Measurements from ENCODE around the gene RAB5A.
"Not testable (repeated sequence)": the region's sequence is repeated elsewhere in the genome, so short reads cannot be mapped to it uniquely, and the experiment has no call there.

RAB5A gene, protein sequence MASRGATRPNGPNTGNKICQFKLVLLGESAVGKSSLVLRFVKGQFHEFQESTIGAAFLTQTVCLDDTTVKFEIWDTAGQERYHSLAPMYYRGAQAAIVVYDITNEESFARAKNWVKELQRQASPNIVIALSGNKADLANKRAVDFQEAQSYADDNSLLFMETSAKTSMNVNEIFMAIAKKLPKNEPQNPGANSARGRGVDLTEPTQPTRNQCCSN

DNA sequence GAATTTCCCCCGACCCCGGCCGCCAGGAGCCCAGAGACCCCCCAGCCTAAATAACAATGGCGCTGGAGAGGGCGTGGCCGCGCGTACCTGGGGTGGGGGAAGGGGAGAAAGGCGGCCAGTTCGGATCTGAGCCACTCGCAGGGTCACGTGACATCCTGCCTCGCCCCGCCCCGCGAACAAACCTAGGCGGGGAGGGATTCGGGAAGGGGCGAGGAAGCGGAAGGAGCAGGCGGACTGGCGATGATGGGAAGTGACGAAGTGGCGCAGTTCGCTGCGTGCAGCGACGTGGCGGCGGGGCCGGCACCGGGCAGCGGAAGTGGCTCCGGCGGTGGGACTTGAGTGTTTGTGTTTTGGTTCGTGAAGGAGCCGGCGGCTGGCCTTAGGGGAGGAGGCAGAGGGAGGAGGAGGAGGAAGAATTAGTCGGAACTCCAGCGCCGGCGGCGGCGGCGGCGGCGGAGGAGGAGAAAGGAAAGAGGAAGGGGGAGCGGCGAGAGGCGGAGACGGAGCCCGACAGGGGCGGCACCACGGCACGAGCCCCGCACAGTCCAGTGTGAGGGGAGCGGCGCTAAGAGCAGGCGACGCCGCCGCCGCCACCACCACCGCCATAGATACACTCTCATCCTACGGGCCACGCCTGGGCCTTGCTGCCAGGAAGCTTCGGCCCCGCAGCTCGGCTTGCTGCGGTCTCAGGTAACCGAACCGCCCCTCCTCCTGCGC lies at the start of gene RAB5A:
Gene RAB5A, plus strand, starts transcription at position 266 of the 717 bp plus-strand sequence. CDS start 3,802 bp downstream, outside the sequence.
- DNase-seq (ENCODE audit: insufficient read length, low spot score) (peak; percentile 87), FAIRE-seq (peak; percentile 99)

DNA sequence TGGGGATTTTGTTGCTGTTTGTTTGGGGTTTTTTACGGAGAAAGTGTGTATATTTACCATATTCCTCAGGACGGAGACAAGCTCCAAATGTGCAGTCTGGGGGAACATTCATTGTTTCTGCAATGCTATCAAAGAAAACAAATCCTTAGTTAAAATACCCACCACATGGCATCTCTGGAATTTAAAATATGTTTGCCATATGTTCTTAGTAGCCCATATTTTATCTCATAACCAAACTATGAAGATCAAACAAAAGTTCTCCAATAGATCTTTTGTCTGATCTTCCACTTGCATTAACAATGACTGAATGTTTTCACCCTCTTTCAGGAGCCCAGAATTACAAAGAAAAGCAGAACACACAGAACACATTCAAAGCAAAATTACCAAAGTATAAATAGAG lies 48.2 kb upstream of the RAB5A start:
- DNase-seq (ENCODE audit: insufficient read length, low spot score) (no peak), FAIRE-seq (no peak)

DNA sequence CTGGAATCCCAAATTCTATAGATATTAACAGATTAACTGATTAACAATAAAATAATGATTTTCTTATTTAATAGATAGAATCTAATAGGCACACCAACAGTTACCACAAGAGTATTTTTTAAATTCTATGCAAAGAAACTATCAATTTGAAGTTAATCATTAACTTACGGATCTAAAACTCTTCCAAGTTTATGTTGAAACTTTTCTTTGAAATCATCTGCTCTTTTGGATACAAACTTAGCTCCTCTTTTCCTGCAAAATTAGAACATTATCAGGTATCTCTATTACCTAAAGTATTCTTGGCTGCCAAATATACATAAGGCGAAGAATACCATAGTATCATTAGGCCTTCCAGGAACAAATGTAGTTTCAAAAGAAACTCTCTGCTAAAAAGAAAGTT lies 47.6 kb upstream of the RAB5A start:
- DNase-seq (ENCODE audit: insufficient read length, low spot score) = no peak
- no peak for FAIRE-seq

DNA sequence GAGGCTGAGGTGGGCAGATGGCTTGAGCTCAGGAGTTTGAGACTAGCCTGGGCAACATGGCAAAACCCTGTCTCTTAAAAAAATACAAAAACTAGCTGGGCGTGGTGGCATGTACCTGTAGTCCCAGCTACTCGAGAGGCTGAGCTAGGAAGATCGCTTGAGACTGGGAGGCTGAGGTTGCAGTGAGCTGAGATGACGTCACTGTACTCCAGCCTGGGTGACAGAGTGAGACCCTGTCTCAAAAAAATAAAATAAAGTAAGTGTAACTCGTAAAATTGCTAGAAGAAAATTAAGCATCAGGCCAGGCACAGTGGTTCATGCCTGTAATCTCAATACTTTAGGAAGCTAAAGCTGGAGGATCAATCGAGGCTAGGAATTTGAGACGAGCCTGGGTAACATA lies 47.1 kb upstream of the RAB5A start:
- not testable (repeated sequence) for FAIRE-seq; DNase-seq (ENCODE audit: insufficient read length, low spot score)

DNA sequence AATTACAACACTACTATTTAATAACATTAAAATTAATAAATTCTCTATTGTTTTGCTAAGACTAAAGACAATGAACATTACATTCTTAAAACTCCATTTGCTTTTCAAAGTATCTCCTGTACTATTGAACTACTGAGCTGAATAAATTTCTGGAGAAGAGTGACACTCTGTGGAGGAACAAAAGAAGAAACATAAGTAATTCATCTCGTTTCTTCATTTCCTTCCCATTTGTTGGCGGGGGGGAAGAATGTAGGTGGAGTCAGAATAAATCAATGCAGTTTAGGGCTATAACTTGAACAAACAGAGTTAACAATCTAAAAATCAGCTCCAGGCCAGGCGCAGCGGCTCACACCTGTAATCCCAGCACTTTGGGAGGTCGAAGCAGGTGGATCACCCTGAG lies 45.6 kb upstream of the RAB5A start:
- no peak for DNase-seq (ENCODE audit: insufficient read length, low spot score)
- FAIRE-seq = no peak

DNA sequence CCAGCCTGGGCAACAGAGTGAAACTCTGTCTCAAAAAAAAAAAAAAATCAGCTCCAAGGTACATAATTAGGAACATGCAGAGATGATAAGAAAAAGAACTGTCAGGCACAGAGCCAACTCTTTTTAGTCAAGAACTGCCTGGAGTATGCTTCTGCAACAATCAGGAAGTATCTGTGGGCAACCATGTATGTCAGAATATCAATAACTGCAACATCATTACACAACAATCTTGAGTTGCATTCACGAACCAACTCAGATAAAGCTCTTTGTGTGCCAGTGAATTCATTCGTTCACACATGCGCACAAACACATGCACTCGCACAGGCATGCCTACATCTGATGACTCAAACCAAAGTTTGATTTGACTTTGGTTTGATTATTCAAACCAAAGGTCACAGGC lies 45.0 kb upstream of the RAB5A start:
- no peak for FAIRE-seq

DNA sequence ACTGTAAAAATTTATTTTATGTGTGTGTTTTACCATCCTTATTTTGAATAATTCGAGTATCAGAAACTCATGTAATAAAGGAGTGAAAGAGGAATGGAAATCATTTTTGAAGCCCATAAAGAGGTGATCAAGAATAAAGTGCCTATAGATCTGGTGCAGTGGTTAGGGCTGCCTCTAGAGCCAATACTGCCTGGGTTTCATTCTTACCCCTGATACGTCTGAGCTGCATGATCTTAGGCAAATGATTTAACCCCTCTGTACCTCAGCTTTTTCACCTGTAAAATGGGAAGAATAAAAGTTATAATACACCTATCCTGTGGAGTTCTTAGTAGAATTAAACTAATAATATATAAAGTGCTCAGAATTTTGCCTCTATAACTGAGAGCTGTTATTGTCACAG lies 43.2 kb upstream of the RAB5A start:
- FAIRE-seq = no peak
- no peak for DNase-seq (ENCODE audit: insufficient read length, low spot score)

More for the DNA sequence above, 45.0 kb upstream of the RAB5A start:
- DNase-seq (ENCODE audit: insufficient read length, low spot score) = no peak

DNA sequence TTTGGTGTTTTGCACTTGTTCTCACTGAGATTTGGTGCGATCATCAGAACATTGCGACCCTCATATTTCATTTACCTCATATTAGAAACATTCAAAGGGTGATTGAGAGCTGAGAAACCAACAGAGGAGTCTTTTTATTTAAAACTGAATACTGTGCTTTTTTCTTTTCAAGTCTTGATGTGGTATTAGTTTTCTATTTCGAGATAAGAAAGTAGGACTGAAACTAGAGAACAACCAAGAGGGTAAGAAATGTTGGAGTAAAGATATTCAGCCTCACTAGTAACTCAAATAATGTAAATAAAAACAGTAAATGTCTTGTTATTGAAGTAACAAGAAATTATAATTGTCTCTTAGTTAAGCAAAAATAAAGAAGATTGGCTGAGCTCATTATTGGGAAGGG lies 39.4 kb upstream of the RAB5A start:
- FAIRE-seq (no peak), DNase-seq (ENCODE audit: insufficient read length, low spot score) (no peak)

DNA sequence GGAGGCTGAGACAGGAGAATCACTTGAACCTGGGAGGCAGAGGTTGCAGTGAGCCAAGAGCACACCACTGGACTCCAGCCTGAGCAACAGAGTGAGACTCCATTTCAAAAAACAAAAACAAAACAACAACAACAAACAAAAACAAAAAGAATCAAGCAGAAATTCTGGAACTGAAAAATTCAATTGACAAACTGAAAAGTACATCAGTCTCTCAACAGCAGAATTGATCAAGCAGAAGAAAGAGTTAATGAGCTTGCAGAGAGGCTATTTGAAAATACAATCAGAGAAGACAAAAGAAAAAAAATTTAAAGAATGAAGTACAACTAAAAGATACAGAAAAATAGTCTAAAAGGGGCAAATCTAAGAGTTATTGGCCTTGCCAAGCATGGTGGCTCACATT lies 35.4 kb upstream of the RAB5A start:
- FAIRE-seq = no peak
- no peak for DNase-seq (ENCODE audit: insufficient read length, low spot score)

DNA sequence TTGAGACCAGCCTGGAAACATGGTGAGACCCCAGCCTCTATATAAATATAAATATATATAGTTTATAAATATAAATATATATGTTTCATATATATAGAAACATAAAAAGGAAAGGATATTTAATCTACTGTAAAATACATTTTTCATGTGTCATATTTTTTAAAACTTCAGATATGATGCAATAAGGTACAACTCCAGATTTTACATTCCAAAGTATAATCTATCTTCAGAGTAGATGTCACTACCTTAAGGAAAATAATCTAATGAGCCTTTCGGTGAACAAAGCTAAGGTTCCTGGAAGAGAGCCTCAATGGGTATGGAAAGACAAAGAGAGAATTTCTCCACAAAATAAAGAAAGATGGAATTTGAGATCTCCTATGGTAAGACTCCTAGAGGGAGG lies 29.7 kb upstream of the RAB5A start:
- FAIRE-seq (no peak), DNase-seq (ENCODE audit: insufficient read length, low spot score) (no peak)

DNA sequence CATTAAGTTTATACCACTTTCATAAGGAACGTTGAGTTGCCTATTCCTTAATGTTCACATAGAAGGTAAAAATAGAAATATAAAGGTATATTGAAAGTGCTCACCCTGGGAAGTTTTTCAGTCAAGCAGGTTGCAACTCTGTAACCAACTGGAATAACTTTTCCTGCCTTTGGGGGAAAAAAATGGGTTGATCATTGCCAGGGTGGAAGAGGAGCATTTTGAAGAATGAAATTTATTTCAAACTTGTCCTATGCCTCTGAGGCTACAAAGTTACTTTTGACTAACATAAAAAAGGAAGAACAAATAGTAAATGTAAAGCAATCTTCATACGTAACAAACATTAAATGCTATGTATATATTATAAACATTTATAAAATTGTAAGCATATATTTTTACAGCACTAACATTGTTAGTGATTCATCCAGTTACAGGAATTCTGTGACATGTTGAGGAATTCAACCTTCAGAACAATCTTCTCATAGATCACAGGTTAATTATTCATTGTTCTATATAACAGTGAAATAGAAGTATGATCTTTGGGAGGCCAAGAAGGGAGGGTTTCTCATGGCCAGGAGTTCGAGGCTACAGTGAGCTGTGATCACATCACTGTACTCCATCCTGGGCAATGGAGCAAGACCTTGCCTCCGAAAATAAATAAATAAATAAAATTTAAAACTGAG lies 26.4 kb upstream of the RAB5A start:
- DNase-seq (ENCODE audit: insufficient read length, low spot score) = no peak
- FAIRE-seq = no peak

DNA sequence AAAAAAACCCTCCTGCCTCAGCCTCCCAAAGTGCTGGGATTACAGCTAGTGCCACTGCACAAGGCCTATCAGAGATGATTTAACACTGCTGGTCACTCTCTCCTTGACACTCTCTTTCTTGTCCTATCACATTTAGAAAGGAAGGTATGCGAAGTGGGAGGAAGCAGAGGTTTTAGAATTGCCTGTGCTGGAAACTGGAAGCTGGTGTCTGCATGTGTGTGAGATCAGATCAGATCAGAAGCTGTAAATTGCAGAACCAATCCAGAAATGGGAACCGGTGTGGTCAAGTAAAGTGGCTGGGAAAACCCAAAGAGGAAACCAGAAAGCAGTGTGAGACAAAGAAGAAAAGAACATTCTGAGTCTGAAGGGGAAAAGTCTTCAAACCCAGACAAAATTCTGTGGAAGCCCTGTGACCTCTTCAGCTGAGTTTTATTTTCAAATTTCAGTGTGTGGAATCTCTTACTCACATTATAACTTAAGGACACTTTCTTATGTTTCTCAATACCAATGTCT lies 15.7 kb upstream of the RAB5A start:
- FAIRE-seq (peak; percentile 79), DNase-seq (ENCODE audit: insufficient read length, low spot score) (peak; percentile 13)

DNA sequence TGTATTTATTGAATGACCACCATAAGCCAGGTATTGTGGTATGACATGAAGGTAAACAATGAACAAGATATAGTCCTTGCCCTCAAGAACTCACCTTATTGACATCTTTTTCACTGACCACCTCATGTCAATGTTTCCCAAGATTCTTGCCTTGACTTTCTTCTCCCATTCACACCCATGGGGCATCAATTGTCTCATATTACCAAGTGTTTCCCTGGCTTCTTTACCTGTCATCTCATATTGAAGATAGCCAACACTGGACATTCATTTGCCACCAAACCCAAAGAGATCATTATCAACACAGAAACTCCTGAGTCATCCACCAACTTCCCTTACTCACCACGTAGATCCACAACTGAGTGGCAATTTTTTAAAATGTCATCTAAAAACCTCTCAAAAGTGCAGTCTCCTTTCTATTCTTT lies 15.1 kb upstream of the RAB5A start:
- DNase-seq (ENCODE audit: insufficient read length, low spot score) (no peak), FAIRE-seq (no peak)

DNA sequence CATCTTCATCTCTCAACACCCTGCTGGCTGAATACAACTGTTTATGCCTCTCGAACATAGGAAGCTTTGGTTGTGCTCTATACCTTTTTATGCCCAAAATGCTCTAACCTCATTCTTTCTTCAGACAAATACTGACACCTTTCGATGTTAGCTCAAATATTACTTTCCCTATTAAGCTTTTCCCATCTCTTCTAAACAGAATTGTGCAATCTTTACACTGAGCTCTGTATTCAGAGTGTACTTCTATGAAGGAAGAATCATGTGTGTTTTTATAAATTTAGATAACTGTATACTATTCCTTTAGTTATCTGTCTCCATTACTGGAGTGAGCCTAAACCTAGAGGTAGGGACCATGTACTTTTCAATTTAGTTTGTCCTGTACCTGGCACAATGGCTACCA lies 14.5 kb upstream of the RAB5A start:
- DNase-seq (ENCODE audit: insufficient read length, low spot score) (no peak), FAIRE-seq (no peak)

DNA sequence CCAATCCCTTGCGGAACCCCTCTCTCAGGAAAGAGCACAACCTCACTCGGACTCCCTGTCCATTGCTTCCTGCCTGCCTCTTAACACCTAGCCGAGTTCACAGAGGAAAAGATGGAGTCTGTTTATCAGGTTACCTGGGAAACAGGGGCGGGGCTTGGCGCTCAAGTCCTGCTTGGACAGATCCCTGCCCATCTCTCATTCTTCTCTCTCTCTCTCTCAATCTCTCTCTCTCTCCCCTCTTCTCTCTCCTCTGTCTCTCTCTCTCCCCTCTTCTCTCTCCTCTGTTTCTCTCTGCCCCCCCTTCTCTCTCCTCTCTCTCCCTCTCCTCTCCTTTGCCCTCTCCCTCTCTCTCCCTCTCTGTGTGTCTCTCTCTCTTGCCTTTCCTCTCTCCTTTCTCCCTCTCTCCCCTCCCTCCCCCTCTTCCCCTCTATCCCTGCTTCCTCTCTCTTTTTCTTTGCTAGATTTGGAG lies 12.8 kb upstream of the RAB5A start, which contains the start of gene EFHB:
Gene EFHB, minus strand, starts transcription at position 120 of the 469 bp plus-strand sequence. CDS start 199 bp downstream, outside the sequence.
- FAIRE-seq (no peak), DNase-seq (ENCODE audit: insufficient read length, low spot score) (no peak)

DNA sequence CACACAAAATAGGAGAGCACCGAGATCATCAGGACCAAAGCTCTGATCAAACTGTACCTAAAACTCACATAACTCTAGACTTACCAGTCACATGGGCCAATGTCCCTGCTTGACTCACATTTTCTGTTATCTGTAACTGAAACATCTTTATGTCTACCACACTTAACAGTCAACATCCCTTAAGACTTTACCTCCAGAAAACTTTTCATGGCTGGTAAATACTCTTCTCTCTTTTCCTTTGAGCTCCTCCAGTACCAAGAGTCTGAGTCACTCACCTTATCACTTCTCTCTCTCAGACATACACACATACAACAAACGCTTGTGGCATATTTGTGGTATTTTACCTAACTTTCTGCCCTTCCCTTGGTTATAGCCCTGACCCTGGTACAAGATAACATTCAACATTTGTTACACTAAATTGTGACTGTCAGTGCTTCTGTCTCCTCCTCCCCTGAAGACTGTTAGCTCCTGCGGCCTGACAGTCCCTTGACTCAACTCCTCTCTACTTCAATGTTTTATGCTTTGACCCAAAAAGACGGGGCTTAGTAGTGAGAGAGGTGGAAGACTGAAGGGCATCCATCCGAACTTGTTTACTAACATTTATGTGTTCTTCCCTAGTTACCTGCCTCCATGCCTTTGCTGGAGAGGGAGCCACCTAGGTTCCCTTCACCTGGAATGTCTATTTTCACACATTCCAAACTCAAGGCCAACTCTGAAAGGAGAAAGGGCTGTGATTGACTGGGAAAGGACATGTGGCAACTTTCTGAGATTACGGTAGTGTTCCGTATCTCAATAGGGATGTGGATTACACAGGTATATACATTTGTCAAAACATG lies 9.2 kb upstream of the RAB5A start:
- no peak for DNase-seq (ENCODE audit: insufficient read length, low spot score)
- FAIRE-seq = no peak

DNA sequence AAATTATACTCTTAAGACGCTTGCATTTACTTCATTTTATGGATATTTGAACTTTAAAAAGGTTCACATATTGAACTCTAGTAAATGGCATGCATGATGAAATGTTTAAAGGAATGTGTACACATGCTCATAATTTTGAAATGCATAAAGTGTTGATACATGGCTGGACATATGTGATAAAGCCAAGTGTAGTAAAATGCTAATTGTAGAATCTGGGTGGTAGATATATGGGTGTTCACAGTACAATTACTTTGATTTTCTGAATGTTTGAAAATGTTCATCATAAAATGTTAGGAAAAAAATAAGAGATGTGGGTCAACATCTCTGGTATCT lies 8.6 kb upstream of the RAB5A start:
- FAIRE-seq (no peak), DNase-seq (ENCODE audit: insufficient read length, low spot score) (no peak)

DNA sequence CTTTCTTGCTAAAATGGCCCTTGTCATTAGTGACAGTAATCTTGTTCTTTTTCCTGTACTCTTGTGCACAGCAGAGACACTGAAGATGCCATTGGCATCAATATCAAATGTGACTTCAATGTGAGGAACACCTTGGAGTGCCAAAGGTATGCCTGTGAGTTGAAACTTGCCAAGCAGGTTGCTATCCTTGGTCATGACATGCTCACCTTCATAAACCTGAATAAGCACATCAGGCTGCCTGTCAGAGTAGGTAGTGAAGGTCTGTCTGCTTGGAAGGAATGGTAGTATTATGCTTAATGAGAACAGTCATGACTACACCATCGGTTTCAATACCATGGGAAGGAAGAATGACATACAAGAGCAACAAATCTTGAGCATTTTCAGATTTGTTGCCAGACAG lies 6.3 kb upstream of the RAB5A start:
- no peak for DNase-seq (ENCODE audit: insufficient read length, low spot score)
- no peak for FAIRE-seq

DNA sequence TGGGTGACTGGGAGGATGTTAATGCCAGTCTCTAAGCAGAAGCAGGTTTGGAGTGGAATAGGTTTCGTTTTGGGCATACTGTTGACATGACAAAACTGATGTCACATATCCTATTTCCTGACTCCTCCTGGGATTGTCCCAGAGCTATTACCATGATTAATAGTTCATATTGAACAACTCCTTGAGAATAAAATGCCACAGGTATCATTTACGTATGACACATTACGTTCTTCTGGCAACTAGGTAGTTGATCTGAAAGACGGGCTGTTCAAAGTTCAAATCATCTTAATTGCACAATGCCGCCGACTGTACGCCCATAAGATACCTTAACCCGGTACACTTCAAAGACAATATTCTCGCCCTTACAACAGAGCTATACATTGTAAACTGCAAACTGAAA lies 1.4 kb upstream of the RAB5A start:
- no peak for FAIRE-seq
- no peak for DNase-seq (ENCODE audit: insufficient read length, low spot score)

DNA sequence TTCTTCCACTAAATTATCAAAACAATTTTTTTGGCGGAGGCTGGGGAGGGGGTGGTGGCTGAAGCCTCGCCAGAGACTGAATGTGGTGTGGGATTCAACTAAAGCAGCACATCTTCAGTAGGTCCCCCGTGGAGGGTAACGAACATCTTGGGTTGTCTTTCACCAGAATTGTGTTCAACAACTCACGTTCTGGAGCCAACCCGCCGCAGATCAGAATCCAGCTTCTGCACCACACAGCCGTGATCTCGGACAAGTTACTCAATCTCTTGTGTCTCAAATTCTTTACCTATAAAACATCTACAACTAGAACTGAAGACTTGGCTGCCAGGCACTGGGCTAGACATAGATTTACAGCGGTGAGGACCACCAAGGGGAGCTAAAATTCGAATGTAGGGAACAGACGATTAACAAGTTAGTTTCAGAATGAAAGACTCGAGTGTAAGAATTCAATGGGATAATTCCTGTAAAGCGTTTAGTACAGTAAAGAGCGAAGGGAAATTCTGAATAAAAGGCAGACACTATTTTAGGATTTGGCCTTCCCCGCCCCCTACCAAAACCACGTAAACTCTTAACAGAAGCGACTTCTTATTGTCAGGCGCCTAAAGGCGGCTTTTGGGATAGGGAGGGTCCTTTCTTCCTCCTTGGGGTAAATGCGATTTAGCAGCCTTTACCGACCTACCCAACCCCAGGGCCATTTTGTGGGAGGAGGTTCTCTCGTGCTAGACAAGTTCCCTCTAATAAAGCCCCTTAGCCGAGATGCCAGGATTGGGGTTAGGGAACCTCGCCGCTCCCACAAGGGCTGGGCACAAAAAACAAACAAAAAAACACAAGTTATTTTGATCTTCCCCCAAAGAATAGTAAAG lies 697 bp upstream of the RAB5A start:
- FAIRE-seq (no peak), DNase-seq (ENCODE audit: insufficient read length, low spot score) (no peak)
